ENCODE results near the gene NQO1. TPM values are rescaled to one million over a fixed set of nuclear protein-coding genes. Genes with fewer than 3 reads are reported as not detected.

Gene NQO1
- total RNA-seq, 2 experiments from 2014 or later, result 0.25 to 0.80 TPM

DNA sequence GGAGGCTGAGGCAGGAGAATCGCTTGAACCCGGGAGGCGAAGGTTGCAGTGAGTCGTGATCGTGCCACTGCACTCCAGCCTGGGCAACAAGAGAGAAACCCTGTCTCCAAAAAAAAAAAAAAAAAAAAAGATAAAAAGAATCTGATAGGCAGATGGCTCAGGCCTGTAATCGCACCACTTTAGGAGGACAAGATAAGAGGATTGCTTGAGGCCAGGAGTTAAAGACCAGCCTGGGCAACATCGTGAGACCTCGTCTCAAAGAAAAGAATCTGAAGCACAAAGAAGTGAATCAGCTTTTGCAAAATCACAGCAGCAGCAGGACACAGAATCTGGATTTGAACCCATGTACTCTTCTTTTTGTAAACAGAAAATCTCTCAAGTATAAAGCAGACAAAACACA is 20.8 kb upstream of the NQO1 start:
- ChIA-PET CTCF (no interaction called here), POLR2A (no interaction called here)
- Mint-ChIP-seq H3K9me3 (no peaks in the 10 kb centered on the region), H3K36me3 (ENCODE audit: low read depth) (peaks cover 91% of the 10 kb centered on the region), H3K4me3 (no peak overlapping the region), H3K4me1 (ENCODE audit: low read depth) (peaks cover 3% of the 10 kb centered on the region), H3K27me3 (no peaks in the 10 kb centered on the region), H3K27ac (no peak overlapping the region)
- Histone ChIP-seq H3K4me1 (ENCODE audit: insufficient read depth, low read length) (no peaks in the 10 kb centered on the region), H3K36me3 (ENCODE audit: insufficient read depth, low read length) (peaks cover 92% of the 10 kb centered on the region), H3K27me3 (ENCODE audit: control insufficient read depth in 1 of 2, insufficient read depth in 2 of 2, low read length in 2 of 2) (no peaks in the 10 kb centered on the region), H3K9me3 (ENCODE audit: control insufficient read depth in 1 of 2, insufficient read depth in 1 of 2, low read length in 2 of 2) (no peaks in the 10 kb centered on the region), H3K4me3 (ENCODE audit: low read length) (no peak overlapping the region), H3K27ac (ENCODE audit: low read depth in 1 of 2, low read length in 2 of 2) (no peak overlapping the region)
- TF ChIP-seq, protein P1, sequence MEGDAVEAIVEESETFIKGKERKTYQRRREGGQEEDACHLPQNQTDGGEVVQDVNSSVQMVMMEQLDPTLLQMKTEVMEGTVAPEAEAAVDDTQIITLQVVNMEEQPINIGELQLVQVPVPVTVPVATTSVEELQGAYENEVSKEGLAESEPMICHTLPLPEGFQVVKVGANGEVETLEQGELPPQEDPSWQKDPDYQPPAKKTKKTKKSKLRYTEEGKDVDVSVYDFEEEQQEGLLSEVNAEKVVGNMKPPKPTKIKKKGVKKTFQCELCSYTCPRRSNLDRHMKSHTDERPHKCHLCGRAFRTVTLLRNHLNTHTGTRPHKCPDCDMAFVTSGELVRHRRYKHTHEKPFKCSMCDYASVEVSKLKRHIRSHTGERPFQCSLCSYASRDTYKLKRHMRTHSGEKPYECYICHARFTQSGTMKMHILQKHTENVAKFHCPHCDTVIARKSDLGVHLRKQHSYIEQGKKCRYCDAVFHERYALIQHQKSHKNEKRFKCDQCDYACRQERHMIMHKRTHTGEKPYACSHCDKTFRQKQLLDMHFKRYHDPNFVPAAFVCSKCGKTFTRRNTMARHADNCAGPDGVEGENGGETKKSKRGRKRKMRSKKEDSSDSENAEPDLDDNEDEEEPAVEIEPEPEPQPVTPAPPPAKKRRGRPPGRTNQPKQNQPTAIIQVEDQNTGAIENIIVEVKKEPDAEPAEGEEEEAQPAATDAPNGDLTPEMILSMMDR (IDR thresholded peaks at IDR 0.05), result no peak
- no peak for DNase-seq
- intact Hi-C loops (cut with DNase I, micrococcal nuclease), result no loop called here
- ATAC-seq (ENCODE audit: poor library complexity), result no peak

DNA sequence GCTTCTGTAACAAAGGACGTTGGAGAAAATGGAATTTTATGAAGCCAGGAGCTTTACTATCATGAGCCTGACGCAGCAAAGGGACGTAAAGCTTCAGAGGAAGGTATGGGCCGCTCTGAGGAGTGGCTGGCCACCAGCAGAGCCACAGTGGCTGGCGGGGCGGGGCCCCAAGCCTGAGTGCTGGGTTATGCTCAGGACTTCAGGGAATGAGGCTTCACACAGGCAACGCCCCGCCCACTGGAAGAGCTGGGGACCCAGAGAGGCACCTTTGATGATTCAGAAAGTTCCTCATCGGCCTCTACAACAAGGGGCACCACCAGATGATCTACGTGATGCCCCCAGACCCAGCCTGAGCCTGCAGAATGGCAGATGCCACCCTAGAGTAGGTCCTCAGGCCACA is 19.6 kb upstream of the NQO1 start:
- DNase-seq (no peak), ATAC-seq (ENCODE audit: poor library complexity) (no peak)
- Histone ChIP-seq H3K36me3 (ENCODE audit: insufficient read depth, low read length) (peaks cover 92% of the 10 kb centered on the region), H3K27me3 (ENCODE audit: control insufficient read depth in 1 of 2, insufficient read depth in 2 of 2, low read length in 2 of 2) (no peaks in the 10 kb centered on the region), H3K4me3 (ENCODE audit: low read length) (no peak overlapping the region), H3K4me1 (ENCODE audit: insufficient read depth, low read length) (no peaks in the 10 kb centered on the region), H3K9me3 (ENCODE audit: control insufficient read depth in 1 of 2, insufficient read depth in 1 of 2, low read length in 2 of 2) (no peaks in the 10 kb centered on the region), H3K27ac (ENCODE audit: low read depth in 1 of 2, low read length in 2 of 2) (no peak overlapping the region)
- Mint-ChIP-seq H3K36me3 (ENCODE audit: low read depth) (peaks cover 90% of the 10 kb centered on the region), H3K9me3 (no peaks in the 10 kb centered on the region), H3K4me3 (no peak overlapping the region), H3K27me3 (no peaks in the 10 kb centered on the region), H3K27ac (no peak overlapping the region), H3K4me1 (ENCODE audit: low read depth) (no peaks in the 10 kb centered on the region)
- TF ChIP-seq, protein P1 (IDR thresholded peaks at IDR 0.05), result no peak
- CTCF ChIA-PET, result no interaction called here
- POLR2A ChIA-PET, result interaction anchor here (0.9 kb wide), 1 partner anchor 9 kb away, joined by 4 read pairs; the partner anchor contains the start of gene NOB1
- intact Hi-C loops (cut with DNase I, micrococcal nuclease), result no loop called here

DNA sequence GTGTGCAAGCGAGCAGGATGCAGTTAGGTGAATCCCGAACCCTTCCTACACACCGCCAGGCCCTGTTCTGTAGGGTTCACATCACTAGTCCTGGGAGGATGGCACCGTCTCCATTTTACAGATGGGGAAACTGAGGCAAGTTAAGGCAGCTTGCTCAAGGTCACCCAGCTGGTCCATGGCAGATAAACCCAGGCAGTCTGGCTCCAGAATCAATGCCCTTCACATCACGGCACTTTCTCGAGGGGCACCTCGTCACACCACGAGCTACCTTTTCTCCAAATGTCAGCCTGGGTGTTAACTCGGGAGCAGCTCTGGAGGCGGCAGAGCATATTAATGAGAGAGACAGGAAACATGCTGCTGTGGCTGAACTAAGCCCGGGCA is 18.9 kb upstream of the NQO1 start:
- no peaks in the 10 kb centered on the region for H3K27me3 Mint-ChIP-seq
- CTCF ChIA-PET, result no interaction called here
- TF ChIP-seq, protein P1 (IDR thresholded peaks at IDR 0.05), result no peak
- Histone ChIP-seq H3K36me3 (ENCODE audit: insufficient read depth, low read length) (peaks cover 89% of the 10 kb centered on the region), H3K4me3 (ENCODE audit: low read length) (no peak overlapping the region), H3K9me3 (ENCODE audit: control insufficient read depth in 1 of 2, insufficient read depth in 1 of 2, low read length in 2 of 2) (no peaks in the 10 kb centered on the region), H3K27ac (ENCODE audit: low read depth in 1 of 2, low read length in 2 of 2) (no peak overlapping the region), H3K4me1 (ENCODE audit: insufficient read depth, low read length) (no peaks in the 10 kb centered on the region), H3K27me3 (ENCODE audit: control insufficient read depth in 1 of 2, insufficient read depth in 2 of 2, low read length in 2 of 2) (no peaks in the 10 kb centered on the region)
- no peak for DNase-seq
- no peak overlapping the region for H3K4me3 Mint-ChIP-seq
- H3K27ac Mint-ChIP-seq, result no peak overlapping the region
- POLR2A ChIA-PET, result interaction anchor here (0.9 kb wide), 1 partner anchor 10 kb away, joined by 4 read pairs; the partner anchor contains the start of gene NOB1
- ATAC-seq (ENCODE audit: poor library complexity), result no peak
- no peaks in the 10 kb centered on the region for H3K4me1 Mint-ChIP-seq (ENCODE audit: low read depth)
- no peaks in the 10 kb centered on the region for H3K9me3 Mint-ChIP-seq
- H3K36me3 Mint-ChIP-seq (ENCODE audit: low read depth), result peaks cover 87% of the 10 kb centered on the region
- intact Hi-C loops (cut with DNase I, micrococcal nuclease), result no loop called here
